H1 (cell line): ENCODE results near the gene SPAAR. TPM values are rescaled to one million over a fixed set of nuclear protein-coding genes. Genes with fewer than 3 reads are reported as not detected.

Experiments
- CTCF ChIA-PET: fragments of 300-600 bp; sonication (Branson Sonifier 250); formaldehyde crosslinking; loops from one replicate; lab custom pipeline; 2021; ENCODE audit not compliant: partially characterized antibody; lab: Charles Lee
- POLR2A ChIA-PET: fragments of 300-600 bp; sonication (Branson Sonifier 250); formaldehyde crosslinking; loops from one replicate; lab custom pipeline; 2021; ENCODE audit warnings: inconsistent platforms; ENCODE audit not compliant: partially characterized antibody; lab: Charles Lee
- DNase-seq, 2 experiments: peaks; one replicate each; pipeline versions ENCODE4 v3.0.0 to v3.0.0-alpha.2; 2010 to 2022; ENCODE audit warnings: low spot score in 2 of 2, low read depth in 1 of 2, mixed read lengths in 1 of 2
- FAIRE-seq: peaks from 2 replicates; lab custom pipeline; 2011; peaks lifted over from hg19 to GRCh38; lab: Jason Lieb, UNC
- H2AFZ ChIP-seq: 2 replicates; pipeline ENCODE4 v1.8.1; 2012; ENCODE audit warnings: low read length, inconsistent platforms
- H2AK5ac ChIP-seq: 2 replicates; pipeline ENCODE4 v1.6.1; 2013; ENCODE audit warnings: low read depth, low read length
- H2BK120ac ChIP-seq: replicated peaks from 2 replicates; pipeline ENCODE3; 2013; ENCODE audit warnings: low read depth, low read length, inconsistent platforms
- H2BK12ac ChIP-seq: 2 replicates; pipeline ENCODE4 v1.6.1; 2013; ENCODE audit warnings: low read depth, low read length
- H2BK15ac ChIP-seq: 2 replicates; pipeline ENCODE4 v1.6.1; 2013; ENCODE audit warnings: low read length
- H2BK20ac ChIP-seq: 2 replicates; pipeline ENCODE4 v1.6.1; 2013; ENCODE audit warnings: low read length
- H2BK5ac ChIP-seq: 2 replicates; pipeline ENCODE4 v1.6.1; 2013; ENCODE audit warnings: low read depth, low read length
- H3K14ac ChIP-seq: 2 replicates; pipeline ENCODE4 v1.6.1; 2013; ENCODE audit warnings: inconsistent platforms; ENCODE audit not compliant: insufficient read length
- H3K18ac ChIP-seq: 2 replicates; pipeline ENCODE4 v1.6.1; 2013; ENCODE audit warnings: low read length; ENCODE audit errors: extremely low read depth
- H3K23ac ChIP-seq: 2 replicates; pipeline ENCODE4 v1.6.1; 2013; ENCODE audit warnings: inconsistent platforms; ENCODE audit not compliant: insufficient read length
- H3K23me2 ChIP-seq: 2 replicates; pipeline ENCODE4 v1.6.1; 2013; ENCODE audit warnings: low read depth, low read length
- H3K27ac ChIP-seq: 2 replicates; pipeline ENCODE4 v1.6.1; 2011; ENCODE audit warnings: low read depth, low read length, inconsistent platforms
- H3K27me3 ChIP-seq, 4 experiments: replicated peaks in 1 of 4; 1 replicate in 1 of 4; 2 replicates in 3 of 4; pipeline versions ENCODE4 v1.6.1 to v1.8.1; 2011 to 2013; ENCODE audit warnings: low read length in 3 of 4, mild to moderate bottlenecking in 3 of 4, inconsistent platforms in 2 of 4, mixed read lengths in 2 of 4, moderate library complexity in 1 of 4; ENCODE audit not compliant: control insufficient read depth in 3 of 4, insufficient read depth in 3 of 4; ENCODE audit errors: extremely low read depth in 1 of 4
- H3K36me3 ChIP-seq, 4 experiments: 2 replicates each; pipeline versions ENCODE4 v1.6.1 to v1.8.1; 2011 to 2013; ENCODE audit warnings: mild to moderate bottlenecking in 4 of 4, low read length in 3 of 4, moderate library complexity in 2 of 4, control low read depth in 1 of 4, inconsistent platforms in 1 of 4; ENCODE audit not compliant: insufficient read depth in 4 of 4, control insufficient read depth in 2 of 4
- H3K4ac ChIP-seq: replicated peaks from 2 replicates; pipeline ENCODE3; 2013; ENCODE audit warnings: low read length, low read depth, mixed read lengths, inconsistent platforms; ENCODE audit not compliant: insufficient read length
- H3K4me1 ChIP-seq, 4 experiments: replicated peaks in 1 of 4; 1 replicate in 1 of 4; 2 replicates in 3 of 4; pipeline versions ENCODE4 v1.6.1 to v1.8.1; 2011 to 2013; ENCODE audit warnings: low read length in 3 of 4, inconsistent platforms in 2 of 4, mixed read lengths in 1 of 4; ENCODE audit not compliant: insufficient read depth in 4 of 4, control insufficient read depth in 3 of 4
- H3K4me2 ChIP-seq, 2 experiments: 2 replicates each; pipeline versions ENCODE4 v1.6.1 to v1.8.1; 2011 to 2013; ENCODE audit warnings: low read depth in 2 of 2, low read length in 2 of 2, control low read depth in 1 of 2, inconsistent platforms in 1 of 2, mild to moderate bottlenecking in 1 of 2; ENCODE audit not compliant: insufficient read depth in 1 of 2
- H3K4me3 ChIP-seq, 4 experiments: fragments of 200-600, 300-600 bp in 1 of 4; sonication (generic), shearing (Covaris generic), sonication (Bioruptor Twin) in 1 of 4; 2 replicates each; pipeline versions ENCODE4 v1.5.1 to v1.8.1; 2011 to 2016; ENCODE audit warnings: low read length in 4 of 4, low read depth in 3 of 4, control low read depth in 2 of 4, inconsistent platforms in 2 of 4, mild to moderate bottlenecking in 2 of 4, mixed read lengths in 1 of 4, moderate library complexity in 1 of 4; ENCODE audit not compliant: insufficient read depth in 2 of 4; ENCODE audit errors: extremely low read depth in 1 of 4
- H3K56ac ChIP-seq: replicated peaks from 2 replicates; pipeline ENCODE3; 2013; ENCODE audit warnings: low read depth, mild to moderate bottlenecking, mixed read lengths, low read length, inconsistent platforms; ENCODE audit not compliant: insufficient read length
- H3K79me1 ChIP-seq: 2 replicates; pipeline ENCODE4 v1.6.1; 2013; ENCODE audit warnings: low read depth, low read length, control low read depth
- H3K79me2 ChIP-seq, 2 experiments: 2 replicates each; pipeline versions ENCODE4 v1.6.1 to v1.8.1; 2012 to 2013; ENCODE audit warnings: low read length in 2 of 2, mild to moderate bottlenecking in 2 of 2, inconsistent platforms in 1 of 2; ENCODE audit not compliant: insufficient read depth in 2 of 2, control insufficient read depth in 1 of 2
- H3K9ac ChIP-seq, 4 experiments: replicated peaks in 1 of 4; 1 replicate in 1 of 4; 2 replicates in 3 of 4; pipeline versions ENCODE4 v1.6.1 to v1.8.1; 2011 to 2013; ENCODE audit warnings: low read depth in 3 of 4, low read length in 3 of 4, control low read depth in 2 of 4, mild to moderate bottlenecking in 2 of 4, moderate library complexity in 2 of 4, inconsistent platforms in 1 of 4; ENCODE audit errors: extremely low read depth in 1 of 4
- H3K9me3 ChIP-seq, 2 experiments: 2 replicates each; pipeline versions ENCODE4 v1.6.1 to v1.8.1; 2012 to 2013; ENCODE audit warnings: mild to moderate bottlenecking in 2 of 2, moderate library complexity in 2 of 2, control low read depth in 1 of 2, inconsistent platforms in 1 of 2, low read depth in 1 of 2, low read length in 1 of 2, mixed read lengths in 1 of 2; ENCODE audit not compliant: insufficient read depth in 2 of 2
- H4K20me1 ChIP-seq, 2 experiments: replicated peaks in 1 of 2; 2 replicates each; pipeline versions ENCODE3 to v1.8.1; 2011 to 2013; ENCODE audit warnings: inconsistent platforms in 2 of 2, low read length in 2 of 2, mild to moderate bottlenecking in 1 of 2; ENCODE audit not compliant: insufficient read depth in 2 of 2, control insufficient read depth in 1 of 2
- H4K5ac ChIP-seq: 2 replicates; pipeline ENCODE4 v1.6.1; 2013; ENCODE audit warnings: low read length, low read depth, mixed read lengths, inconsistent platforms; ENCODE audit not compliant: insufficient read length
- H4K8ac ChIP-seq: 2 replicates; pipeline ENCODE4 v1.8.0; 2013; ENCODE audit warnings: mild to moderate bottlenecking, moderate library complexity, low read length, inconsistent platforms; ENCODE audit not compliant: insufficient read depth; ENCODE audit errors: extremely low read depth
- H4K91ac ChIP-seq: replicated peaks from 2 replicates; pipeline ENCODE3; 2013; ENCODE audit warnings: low read length, mixed read lengths, inconsistent platforms; ENCODE audit not compliant: insufficient read length
- ASH2L ChIP-seq: fragments of 200-600, 300-600 bp; sonication (generic); IDR thresholded peaks from one replicate; pipeline ENCODE4 v1.7.1; 2017; ENCODE audit warnings: low read length
- JUND ChIP-seq: IDR thresholded peaks from 2 replicates; pipeline ENCODE4 v1.6.1; 2011; ENCODE audit warnings: mild to moderate bottlenecking, improper control_type of control experiment, low read length
- TAF1 ChIP-seq: IDR thresholded peaks from 2 replicates; pipeline ENCODE4 v1.6.1; 2011; ENCODE audit warnings: mild to moderate bottlenecking, low read depth, low read length
- WGBS, 2 experiments: shearing (Covaris generic) in 1 of 2; methylation state at CpG; one replicate each; pipeline versions ENCODE4 v1.1.6 to v1.1.7; 2013 to 2015; ENCODE audit warnings: low lambda C conversion rate in 2 of 2, mixed read lengths in 2 of 2, inconsistent platforms in 1 of 2, low coverage in 1 of 2, missing lambda C conversion rate in 1 of 2; ENCODE audit not compliant: insufficient replicate concordance in 2 of 2, insufficient coverage in 1 of 2, insufficient read length in 1 of 2; ENCODE audit errors: extremely low coverage in 1 of 2, missing lambda C conversion rate in 1 of 2; 5-methylcytosine and 5-hydroxymethylcytosine counted together
- polyA plus RNA-seq, 7 experiments: library from polyadenylated mRNA; depleted of rRNA in 3 of 7; stranded (reverse) in 5 of 7; unstranded in 2 of 7; fragments of >200 nt in 5 of 7; fragments of 200-250 nt in 2 of 7; gene quantifications; 1 replicate in 5 of 7; 2 replicates in 1 of 7; 4 replicates in 1 of 7; pipeline versions ENCODE4 v1.2.1 to v1.2.3, GENCODE V29; 2011 to 2013; ENCODE audit warnings: missing spikeins in 2 of 7, mixed read lengths in 2 of 7
- total RNA-seq: library from RNA; stranded (reverse); fragmentation: NEBNext Ultra II Directional; extraction: Animal tissue kit (Norgen Biotek cat#: 25700); gene quantifications from 2 replicates; pipeline ENCODE4 v1.2.1, GENCODE V29; 2021

The SPAAR gene
- total and polyA plus RNA-seq, 2 of the 8 experiments (the other 6 are each of a cell fraction or from before 2014, with no cell fraction given) = 0.27 TPM; not detected in 1

DNA sequence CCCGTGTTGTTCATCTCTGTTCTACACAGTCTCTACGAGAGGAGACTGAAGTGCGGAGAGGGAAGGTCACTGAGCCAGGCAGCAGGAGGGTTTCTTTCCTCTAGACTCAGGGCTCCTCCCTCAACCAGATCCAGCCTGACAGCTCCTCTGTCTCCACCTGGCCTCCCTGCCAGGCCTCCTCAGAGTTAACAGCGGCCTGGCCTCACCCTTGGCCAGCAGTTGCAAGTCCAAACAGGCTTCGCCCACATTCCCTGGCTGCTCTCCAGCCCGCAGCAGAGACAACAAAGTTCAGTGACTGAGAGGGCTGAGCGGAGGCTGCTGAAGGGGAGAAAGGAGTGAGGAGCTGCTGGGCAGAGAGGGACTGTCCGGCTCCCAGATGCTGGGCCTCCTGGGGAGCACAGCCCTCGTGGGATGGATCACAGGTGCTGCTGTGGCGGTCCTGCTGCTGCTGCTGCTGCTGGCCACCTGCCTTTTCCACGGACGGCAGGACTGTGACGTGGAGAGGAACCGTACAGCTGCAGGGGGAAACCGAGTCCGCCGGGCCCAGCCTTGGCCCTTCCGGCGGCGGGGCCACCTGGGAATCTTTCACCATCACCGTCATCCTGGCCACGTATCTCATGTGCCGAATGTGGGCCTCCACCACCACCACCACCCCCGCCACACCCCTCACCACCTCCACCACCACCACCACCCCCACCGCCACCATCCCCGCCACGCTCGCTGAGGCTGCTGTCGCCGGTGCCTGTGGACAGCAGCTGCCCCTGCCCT, 3.2 kb upstream of the SPAAR start, which contains the start of gene HRCT1:
Gene HRCT1, plus strand, starts transcription at position 291 of the 768 bp plus-strand sequence. Its CDS starts 86 bp downstream, at position 377.
- H4K8ac ChIP-seq = peak within 1 kb of the TSS; percentile 77
- peak within 1 kb of the TSS; percentile 49 for H3K18ac ChIP-seq
- H4K5ac ChIP-seq = no peak within 1 kb of the TSS
- no peaks in the 10 kb centered on the region for H3K9me3 ChIP-seq
- no peak within 1 kb of the TSS for H3K4me3 ChIP-seq
- 0 out of 2 replicates have a peak, but pooled peaks cover 2% of the 10 kb centered on the region for H3K79me1 ChIP-seq
- no peak within 1 kb of the TSS for H3K56ac ChIP-seq
- H3K4me1 ChIP-seq = peaks cover 9 to 33% (median 21%) of the 10 kb centered on the region in 4 experiments
- H3K14ac ChIP-seq = no peak within 1 kb of the TSS
- 81% methylated on average over 18 of the region's 30 CpGs; no CpG with 5 or more reads in 1 of the 2 experiments for WGBS, 2 experiments
- no peaks in the 10 kb centered on the region for H3K36me3 ChIP-seq
- POLR2A ChIA-PET = interaction anchor here (1.2 kb wide), 2 partner anchors 39 to 60 kb away, joined by 3 to 4 read pairs; no protein-coding TSS in a partner anchor
- CTCF ChIA-PET = interaction anchor here (0.8 to 5.6 kb wide), 12 partner anchors 12 to 248 kb away, joined by 3 to 26 read pairs (median 5); partner anchors contain the start of genes CCDC107 and RMRP
- TF ChIP-seq JUND (no peak), ASH2L (no peak), TAF1 (no peak)
- H2AFZ ChIP-seq = peak within 1 kb of the TSS; percentile 71; the same call in 1 of the 2 replicates
- H2BK120ac ChIP-seq = peak within 1 kb of the TSS; percentile 5
- no peak within 1 kb of the TSS for H2AK5ac ChIP-seq
- FAIRE-seq (no peak), DNase-seq (no peak)
- no peaks in the 10 kb centered on the region for H3K79me2 ChIP-seq
- H3K27me3 ChIP-seq = peaks cover 0 to 2% (median 0%) of the 10 kb centered on the region in 4 experiments; a peak in 2 of 7 replicates
- no peak within 1 kb of the TSS for H3K27ac ChIP-seq
- H2BK12ac ChIP-seq = peak within 1 kb of the TSS; percentile 78; the same call in 1 of the 2 replicates
- peak within 1 kb of the TSS; percentile 6 for H4K91ac ChIP-seq
- H3K23me2 ChIP-seq = no peaks in the 10 kb centered on the region; the same call in 1 of the 2 replicates
- H2BK5ac ChIP-seq = peak within 1 kb of the TSS; percentile 79; the same call in 1 of the 2 replicates
- H3K23ac ChIP-seq = no peak within 1 kb of the TSS
- H4K20me1 ChIP-seq = no peaks in the 10 kb centered on the region
- H3K9ac ChIP-seq = no peak within 1 kb of the TSS
- no peak within 1 kb of the TSS; a peak in 1 of 4 replicates for H3K4me2 ChIP-seq
- H2BK15ac ChIP-seq = 0 out of 2 replicates have a peak within 1 kb of the TSS, but pooled peaks have one; percentile 88
- peak within 1 kb of the TSS; percentile 12 for H3K4ac ChIP-seq
- peak within 1 kb of the TSS; percentile 87; the same call in 1 of the 2 replicates for H2BK20ac ChIP-seq
